AG04450 (cell line): Measurements from ENCODE around the gene TTLL11. TPM values are rescaled to one million over a fixed set of nuclear protein-coding genes. Genes with fewer than 3 reads are reported as not detected.
"Not testable (repeated sequence)": the region's sequence is repeated elsewhere in the genome, so short reads cannot be mapped to it uniquely, and the experiment has no call there.

Source experiments
- CTCF ChIA-PET: fragments of 300-600, 350-600 bp; formaldehyde crosslinking; extraction: SDS; loops from one replicate; lab custom pipeline; 2022; ENCODE audit warnings: antibody characterized with exemption, inconsistent platforms; lab: Charles Lee
- POLR2A ChIA-PET: fragments of 350-600 bp; formaldehyde crosslinking; extraction: SDS; loops from one replicate; lab custom pipeline; 2021; ENCODE audit warnings: antibody characterized with exemption, inconsistent platforms; lab: Yijun Ruan, JAX
- DNase-seq: peaks from one replicate; pipeline ENCODE4 v3.0.0-alpha.2; 2011; ENCODE audit warnings: low read depth, low spot score
- H3K27ac ChIP-seq: one replicate; pipeline ENCODE4 v1.5.1; 2012; ENCODE audit warnings: low read depth, low read length, control low read depth
- H3K27me3 ChIP-seq: one replicate; pipeline ENCODE4 v1.6.0; 2012; ENCODE audit warnings: low read length; ENCODE audit not compliant: control insufficient read depth, insufficient read depth
- H3K4me3 ChIP-seq: 2 replicates; pipeline ENCODE4 v1.5.1; 2011; ENCODE audit warnings: mild to moderate bottlenecking, low read depth, low read length, control low read depth
- H3K9me3 ChIP-seq: 2 replicates; pipeline ENCODE4 v1.5.1; 2012; ENCODE audit warnings: low read length; ENCODE audit not compliant: control insufficient read depth, insufficient read depth
- polyA plus RNA-seq: library from polyadenylated mRNA; depleted of rRNA; stranded (reverse); fragments of >200 nt; gene quantifications from 2 replicates; pipeline ENCODE4 v1.2.3, GENCODE V29; 2011
- TF ChIP-seq, protein P1 (sequence below): IDR thresholded peaks from 2 replicates; pipeline ENCODE4 v1.5.1; 2011; ENCODE audit warnings: low read depth, low read length, control low read depth, inconsistent platforms

TTLL11 gene
- polyA plus RNA-seq, 1 experiment, result 4.6 TPM

- Histone ChIP-seq H3K4me3 (no peak overlapping the region), H3K9me3 (no peaks in the 10 kb centered on the region), H3K27ac (no peak overlapping the region), H3K27me3 (no peaks in the 10 kb centered on the region)
- ChIA-PET CTCF (no interaction called here), POLR2A (no interaction called here)
- TF ChIP-seq, protein P1, sequence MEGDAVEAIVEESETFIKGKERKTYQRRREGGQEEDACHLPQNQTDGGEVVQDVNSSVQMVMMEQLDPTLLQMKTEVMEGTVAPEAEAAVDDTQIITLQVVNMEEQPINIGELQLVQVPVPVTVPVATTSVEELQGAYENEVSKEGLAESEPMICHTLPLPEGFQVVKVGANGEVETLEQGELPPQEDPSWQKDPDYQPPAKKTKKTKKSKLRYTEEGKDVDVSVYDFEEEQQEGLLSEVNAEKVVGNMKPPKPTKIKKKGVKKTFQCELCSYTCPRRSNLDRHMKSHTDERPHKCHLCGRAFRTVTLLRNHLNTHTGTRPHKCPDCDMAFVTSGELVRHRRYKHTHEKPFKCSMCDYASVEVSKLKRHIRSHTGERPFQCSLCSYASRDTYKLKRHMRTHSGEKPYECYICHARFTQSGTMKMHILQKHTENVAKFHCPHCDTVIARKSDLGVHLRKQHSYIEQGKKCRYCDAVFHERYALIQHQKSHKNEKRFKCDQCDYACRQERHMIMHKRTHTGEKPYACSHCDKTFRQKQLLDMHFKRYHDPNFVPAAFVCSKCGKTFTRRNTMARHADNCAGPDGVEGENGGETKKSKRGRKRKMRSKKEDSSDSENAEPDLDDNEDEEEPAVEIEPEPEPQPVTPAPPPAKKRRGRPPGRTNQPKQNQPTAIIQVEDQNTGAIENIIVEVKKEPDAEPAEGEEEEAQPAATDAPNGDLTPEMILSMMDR, result no peak; the same call in 1 of the 2 replicates
- no peak for DNase-seq
Measured at GRCh38 chr9:121895818-121896544, 197.1 kb downstream of the TTLL11 start.

DNA sequence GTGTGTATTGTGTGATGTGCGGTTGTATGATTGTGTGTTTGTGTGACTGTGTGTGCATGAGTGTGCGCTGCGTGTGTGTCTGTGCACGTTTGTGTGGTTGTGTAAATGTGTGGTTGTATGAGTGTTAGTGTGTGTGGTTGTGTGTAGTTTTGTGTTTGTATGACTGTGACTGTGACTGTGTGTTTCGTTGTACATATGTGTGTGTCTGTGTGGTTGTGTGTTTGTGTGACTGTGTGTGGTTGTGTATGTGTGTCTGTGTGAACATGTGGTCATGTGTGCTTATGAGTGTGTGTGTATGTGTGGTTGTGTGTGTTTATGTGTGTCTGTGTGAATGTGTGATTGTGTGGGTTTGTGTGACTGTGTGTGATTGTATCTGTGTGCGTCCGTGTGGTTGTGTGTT lies 197.8 kb downstream of the TTLL11 start:
- Histone ChIP-seq H3K27me3 (no peaks in the 10 kb centered on the region), H3K27ac (no peak overlapping the region), H3K9me3 (no peaks in the 10 kb centered on the region), H3K4me3 (no peak overlapping the region)
- CTCF ChIA-PET, result no interaction called here
- POLR2A ChIA-PET, result no interaction called here
- TF ChIP-seq, protein P1, result no peak
- no peak for DNase-seq

- H3K4me3 ChIP-seq, H3K27me3 ChIP-seq, DNase-seq, H3K9me3 ChIP-seq, POLR2A ChIA-PET, H3K27ac ChIP-seq, CTCF ChIA-PET: not testable (repeated sequence)
Measured at GRCh38 chr9:121894380-121894779, 198.7 kb downstream of the TTLL11 start.

DNA sequence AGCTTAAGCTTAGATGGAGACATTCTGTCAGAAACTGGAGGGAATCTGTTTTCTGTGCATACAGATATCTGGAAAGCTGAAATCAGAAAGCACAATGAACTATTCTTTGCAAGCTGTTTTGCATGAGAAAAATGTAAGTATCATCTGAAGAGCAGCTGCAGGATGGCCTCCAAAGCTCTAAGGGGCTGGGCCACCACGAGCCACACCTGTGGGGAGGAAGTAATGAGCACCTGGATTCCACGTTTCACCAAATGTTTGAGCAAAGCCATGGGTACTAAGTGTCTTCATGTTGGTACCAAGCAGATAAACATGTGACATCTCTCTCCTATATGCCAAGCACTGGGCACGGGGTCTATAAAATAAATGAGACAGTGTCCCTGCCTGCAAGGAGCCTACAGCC lies 199.3 kb downstream of the TTLL11 start:
- Histone ChIP-seq H3K4me3 (no peak overlapping the region), H3K27ac (no peak overlapping the region), H3K27me3 (no peaks in the 10 kb centered on the region), H3K9me3 (no peaks in the 10 kb centered on the region)
- CTCF ChIA-PET, result no interaction called here
- no peak for DNase-seq
- POLR2A ChIA-PET, result no interaction called here
- TF ChIP-seq, protein P1, result no peak

DNA sequence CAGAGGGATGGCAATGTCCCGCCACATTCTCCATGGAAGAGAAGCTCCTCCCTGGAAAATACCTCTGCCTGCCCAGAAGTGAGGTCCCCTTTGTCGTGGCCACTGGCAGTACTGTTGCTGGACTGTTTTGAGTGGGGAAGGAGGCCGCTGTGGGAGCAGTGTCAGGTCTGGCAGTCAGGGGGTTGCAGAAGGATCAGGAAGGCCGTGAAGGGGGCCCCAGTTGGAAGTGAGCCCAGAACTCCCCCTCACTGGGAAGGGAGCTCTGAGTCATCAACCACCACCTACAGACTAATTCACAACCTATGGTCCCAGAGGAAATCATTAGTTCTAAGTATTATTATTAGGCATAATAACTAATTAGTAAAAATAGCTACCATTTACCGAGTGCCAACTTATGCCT lies 200.4 kb downstream of the TTLL11 start:
- TF ChIP-seq, protein P1, result no peak
- no peak overlapping the region for H3K27ac ChIP-seq
- ChIA-PET CTCF (no interaction called here), POLR2A (interaction anchor here (0.6 kb wide), 1 partner anchor 94 kb away, joined by 3 read pairs; no protein-coding TSS in a partner anchor)
- H3K4me3 ChIP-seq, result no peak overlapping the region
- no peaks in the 10 kb centered on the region for H3K27me3 ChIP-seq
- H3K9me3 ChIP-seq, result no peaks in the 10 kb centered on the region
- DNase-seq, result no peak
